DOHH2 (cell line): ENCODE results near the gene TRPM2.

Experiments
- H3F3A ChIP-seq: fragments of 200-600 bp; sonication (generic), shearing (Covaris generic); 2 replicates; pipeline ENCODE4 v1.6.0; 2016; ENCODE audit warnings: antibody characterized with exemption, mild to moderate bottlenecking; ENCODE audit not compliant: control insufficient read depth, insufficient read depth
- H3K27ac ChIP-seq: fragments of 200-600 bp; sonication (generic); 2 replicates; pipeline ENCODE4 v1.5.1; 2014; ENCODE audit warnings: low read depth, mild to moderate bottlenecking, low read length, moderate library complexity
- H3K27me3 ChIP-seq: fragments of 200-600 bp; sonication (generic); 2 replicates; pipeline ENCODE4 v1.6.1; 2014; ENCODE audit warnings: mild to moderate bottlenecking, low read length, mixed read lengths; ENCODE audit not compliant: control insufficient read depth
- H3K36me3 ChIP-seq: fragments of 200-600 bp; sonication (generic); 2 replicates; pipeline ENCODE4 v1.6.1; 2014; ENCODE audit warnings: mild to moderate bottlenecking, low read length, moderate library complexity, mixed read lengths; ENCODE audit not compliant: control insufficient read depth
- H3K4me1 ChIP-seq: fragments of 200-600 bp; sonication (generic); 2 replicates; pipeline ENCODE4 v1.6.1; 2014; ENCODE audit warnings: mild to moderate bottlenecking, low read length, mixed read lengths; ENCODE audit not compliant: control insufficient read depth
- H3K4me2 ChIP-seq: fragments of 200-600 bp; sonication (generic); 2 replicates; pipeline ENCODE4 v1.6.0; 2014; ENCODE audit warnings: mild to moderate bottlenecking, low read length, moderate library complexity
- H3K4me3 ChIP-seq: fragments of 200-600 bp; sonication (generic); 2 replicates; pipeline ENCODE4 v1.5.1; 2014; ENCODE audit warnings: mild to moderate bottlenecking, low read length, mixed read lengths
- H3K79me2 ChIP-seq: fragments of 200-600 bp; sonication (generic); 2 replicates; pipeline ENCODE4 v1.6.1; 2014; ENCODE audit warnings: mild to moderate bottlenecking, low read length, mixed read lengths; ENCODE audit not compliant: control insufficient read depth
- H3K9me2 ChIP-seq: fragments of 200-600 bp; sonication (generic); replicated peaks from 2 replicates; pipeline ENCODE4 v1.6.1; 2014; ENCODE audit warnings: mild to moderate bottlenecking, low read length, mixed read lengths; ENCODE audit not compliant: control insufficient read depth
- H3K9me3 ChIP-seq: fragments of 200-600 bp; sonication (generic); 2 replicates; pipeline ENCODE4 v1.6.1; 2014; ENCODE audit warnings: antibody characterized with exemption, low read length, mixed read lengths; ENCODE audit not compliant: control insufficient read depth, insufficient read depth
- H4K20me1 ChIP-seq: fragments of 200-600 bp; sonication (generic); 2 replicates; pipeline ENCODE4 v1.6.0; 2014; ENCODE audit warnings: low read depth, mild to moderate bottlenecking, antibody characterized with exemption, low read length, moderate library complexity; ENCODE audit not compliant: control insufficient read depth, insufficient read depth
- CTCF ChIP-seq: fragments of 200-600 bp; sonication (generic); IDR thresholded peaks from one replicate; pipeline ENCODE4 v1.5.1; 2014; ENCODE audit warnings: antibody characterized with exemption, mild to moderate bottlenecking, low read depth, low read length; ENCODE audit not compliant: poor library complexity, severe bottlenecking
- EZH2phosphoT487 ChIP-seq: fragments of 200-600 bp; sonication (generic); IDR thresholded peaks from 2 replicates; pipeline ENCODE4 v1.6.1; 2017; ENCODE audit warnings: borderline replicate concordance, mild to moderate bottlenecking, antibody characterized with exemption, low read length, moderate library complexity, mixed read lengths

TRPM2 gene

GRCh38 chr21:44363278-44363677 is 9.9 kb downstream of the TRPM2 start:
- no peak for TF ChIP-seq EZH2phosphoT487
- no peak for TF ChIP-seq CTCF
- Histone ChIP-seq H3K9me3 (peaks cover 6% of the 10 kb centered on the region; the same call in 1 of the 2 replicates), H3K9me2 (no peaks in the 10 kb centered on the region), H3F3A (no peaks in the 10 kb centered on the region), H3K36me3 (no peaks in the 10 kb centered on the region), H3K79me2 (no peaks in the 10 kb centered on the region), H3K4me2 (no peak overlapping the region), H3K27me3 (no peaks in the 10 kb centered on the region), H3K4me3 (no peak overlapping the region), H3K4me1 (no peaks in the 10 kb centered on the region), H4K20me1 (no peaks in the 10 kb centered on the region), H3K27ac (no peak overlapping the region)

GRCh38 chr21:44364151-44365053 is 11.0 kb downstream of the TRPM2 start:
- Histone ChIP-seq H3K27me3 (no peaks in the 10 kb centered on the region), H3K9me2 (no peaks in the 10 kb centered on the region), H3K4me3 (no peak overlapping the region), H4K20me1 (no peaks in the 10 kb centered on the region), H3K9me3 (peaks cover 6% of the 10 kb centered on the region; the same call in 1 of the 2 replicates), H3K4me1 (no peaks in the 10 kb centered on the region), H3F3A (no peaks in the 10 kb centered on the region), H3K4me2 (no peak overlapping the region), H3K36me3 (no peaks in the 10 kb centered on the region), H3K27ac (no peak overlapping the region), H3K79me2 (no peaks in the 10 kb centered on the region)
- TF ChIP-seq EZH2phosphoT487 (no peak), CTCF (no peak)

GRCh38 chr21:44365251-44365966 is 12.0 kb downstream of the TRPM2 start:
- H3K27ac ChIP-seq: no peak overlapping the region
- TF ChIP-seq EZH2phosphoT487: no peak
- TF ChIP-seq CTCF: no peak
- no peak overlapping the region for H3K4me2 ChIP-seq
- no peaks in the 10 kb centered on the region for H3K9me2 ChIP-seq
- H3K9me3 ChIP-seq: peaks cover 11% of the 10 kb centered on the region; the same call in 1 of the 2 replicates
- no peaks in the 10 kb centered on the region for H3K27me3 ChIP-seq
- no peaks in the 10 kb centered on the region for H3K4me1 ChIP-seq
- no peaks in the 10 kb centered on the region for H3K79me2 ChIP-seq
- H4K20me1 ChIP-seq: no peaks in the 10 kb centered on the region
- no peaks in the 10 kb centered on the region for H3K36me3 ChIP-seq
- H3K4me3 ChIP-seq: no peak overlapping the region
- no peaks in the 10 kb centered on the region for H3F3A ChIP-seq
